ENCODE measurements around the gene CMC2. TPM values are rescaled to one million over a fixed set of nuclear protein-coding genes. Genes with fewer than 3 reads are reported as not detected.

The CMC2 gene
- 6.6 TPM for total RNA-seq

DNA sequence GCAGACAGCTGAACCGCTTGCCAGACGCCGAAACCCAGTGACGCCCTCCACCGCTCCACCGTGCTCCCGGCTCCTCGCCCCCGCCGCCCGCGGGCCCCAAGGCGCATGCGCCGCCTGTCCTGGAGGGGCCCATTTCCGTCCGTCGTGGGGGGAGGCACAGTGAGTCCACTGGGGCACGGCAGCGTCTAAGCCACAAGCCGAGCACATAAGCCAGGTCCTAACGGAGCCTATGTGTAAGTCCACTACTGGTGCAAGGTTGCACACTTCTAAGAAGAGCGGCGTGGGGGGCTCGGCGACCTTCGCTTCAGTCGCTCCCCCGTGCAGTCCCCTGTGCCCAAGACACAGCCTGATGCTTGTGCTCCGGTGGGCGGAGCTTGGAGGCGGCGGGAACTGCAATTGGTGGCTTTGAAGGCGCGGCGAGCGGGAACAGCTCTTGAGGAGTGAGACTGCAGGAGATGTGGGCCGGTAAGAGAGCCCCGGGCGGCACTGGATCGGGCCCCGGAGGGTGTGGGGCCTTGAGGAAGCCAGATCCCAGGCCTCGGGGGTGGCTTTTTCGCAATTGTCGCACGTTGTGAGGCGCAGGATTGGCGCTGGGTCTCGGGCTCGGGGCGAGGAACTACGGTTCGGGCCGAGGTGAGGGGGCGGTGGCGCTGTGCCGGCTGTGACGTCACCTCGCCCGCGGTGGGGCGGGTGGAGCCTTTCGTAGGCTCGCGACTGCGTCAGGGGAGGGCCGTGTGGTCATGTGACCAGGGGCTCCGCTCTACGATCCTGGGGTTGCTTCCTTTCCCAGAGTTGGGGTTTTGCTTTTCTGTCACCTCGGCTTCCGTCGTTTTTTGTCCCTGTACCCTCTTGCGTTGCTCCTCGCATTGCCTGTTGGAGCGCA is at the start of gene CMC2, which contains the start of gene CENPN:
Gene CMC2, minus strand, starts transcription at position 73 of the 883 bp plus-strand sequence. CDS start 9,491 bp downstream, outside the sequence.
Gene CENPN, plus strand, starts transcription at position 402 of the 883 bp plus-strand sequence. CDS start 4,726 bp downstream, outside the sequence.
- Histone ChIP-seq H3K9me3 (no peaks in the 10 kb centered on the region), H3K27me3 (no peaks in the 10 kb centered on the region), H3K4me1 (peaks cover 28% of the 10 kb centered on the region), H3K27ac (peak within 1 kb of the TSS; percentile 98), H3K36me3 (no peaks in the 10 kb centered on the region), H3K4me3 (peak within 1 kb of the TSS; percentile 81 to 97)
- TF ChIP-seq POLR2A (IDR thresholded peaks at IDR 0.05), result peak in 1 of 2 donors; percentile 88
- peak; percentile 88 to 98 for TF ChIP-seq POLR2AphosphoS5 (IDR thresholded peaks at IDR 0.05; ENCODE audit: insufficient read depth in 1 of 2, low read depth in 1 of 2)
- peak in 1 of 3 experiments; percentile 12 for TF ChIP-seq CTCF (IDR thresholded peaks at IDR 0.05)
- intact Hi-C loops (cut with DNase I), result no loop called here
- DNase-seq (ENCODE audit: extremely low spot score in 2 of 2), result peak; percentile 99

GRCh38 chr16:81053761-81054160 is 47.1 kb upstream of the CMC2 start:
- no peaks in the 10 kb centered on the region for H3K27me3 ChIP-seq
- no peaks in the 10 kb centered on the region for H3K9me3 ChIP-seq
- H3K36me3 ChIP-seq, result no peaks in the 10 kb centered on the region
- H3K4me1 ChIP-seq, result no peaks in the 10 kb centered on the region
- H3K27ac ChIP-seq, result no peak overlapping the region
- intact Hi-C loops (cut with DNase I), result no loop called here
- TF ChIP-seq CTCF (IDR thresholded peaks at IDR 0.05), result no peak
- TF ChIP-seq POLR2A (IDR thresholded peaks at IDR 0.05), result no peak
- TF ChIP-seq POLR2AphosphoS5 (IDR thresholded peaks at IDR 0.05; ENCODE audit: insufficient read depth in 1 of 2, low read depth in 1 of 2), result no peak
- DNase-seq (ENCODE audit: extremely low spot score in 2 of 2), result no peak
- no peak overlapping the region for H3K4me3 ChIP-seq

GRCh38 chr16:81042821-81043220 is 36.1 kb upstream of the CMC2 start:
- Histone ChIP-seq H3K9me3 (no peaks in the 10 kb centered on the region), H3K27me3 (no peaks in the 10 kb centered on the region), H3K4me1 (peaks cover 12% of the 10 kb centered on the region), H3K36me3 (peaks cover 0 to 50% of the 10 kb centered on the region in 2 donors), H3K4me3 (no peak overlapping the region), H3K27ac (no peak overlapping the region)
- no peak for TF ChIP-seq CTCF (IDR thresholded peaks at IDR 0.05)
- TF ChIP-seq POLR2A (IDR thresholded peaks at IDR 0.05), result no peak
- TF ChIP-seq POLR2AphosphoS5 (IDR thresholded peaks at IDR 0.05; ENCODE audit: insufficient read depth in 1 of 2, low read depth in 1 of 2), result no peak
- DNase-seq (ENCODE audit: extremely low spot score in 2 of 2), result no peak
- intact Hi-C loops (cut with DNase I), result no loop called here

DNA sequence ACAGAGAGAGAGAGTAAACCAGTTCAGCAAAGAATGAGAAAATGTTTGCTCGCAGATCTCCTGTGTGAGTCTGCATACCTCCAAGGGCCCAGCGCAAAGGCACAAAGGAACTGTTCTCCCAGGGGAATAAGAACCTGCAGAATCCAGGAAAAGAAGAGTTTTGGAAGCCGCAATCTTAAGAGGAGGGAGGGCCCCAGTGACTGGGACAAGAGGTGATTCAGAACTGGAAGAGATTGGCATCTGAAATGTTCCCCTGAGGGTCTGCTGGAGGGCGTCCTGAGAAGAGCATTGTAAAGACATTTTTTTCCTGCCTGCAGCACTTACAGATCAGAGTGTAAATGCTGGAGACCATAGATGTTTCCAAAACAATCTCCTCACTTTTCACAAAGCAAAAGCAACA is 35.0 kb upstream of the CMC2 start:
- no peak for DNase-seq (ENCODE audit: extremely low spot score in 2 of 2)
- intact Hi-C loops (cut with DNase I), result no loop called here
- H3K36me3 ChIP-seq, result peaks cover 0 to 50% of the 10 kb centered on the region in 2 donors
- H3K27me3 ChIP-seq, result no peaks in the 10 kb centered on the region
- no peaks in the 10 kb centered on the region for H3K9me3 ChIP-seq
- peaks cover 23% of the 10 kb centered on the region for H3K4me1 ChIP-seq
- H3K4me3 ChIP-seq, result no peak overlapping the region
- no peak overlapping the region for H3K27ac ChIP-seq
- TF ChIP-seq CTCF (IDR thresholded peaks at IDR 0.05) (no peak), POLR2A (IDR thresholded peaks at IDR 0.05) (no peak), POLR2AphosphoS5 (IDR thresholded peaks at IDR 0.05; ENCODE audit: insufficient read depth in 1 of 2, low read depth in 1 of 2) (no peak)

DNA sequence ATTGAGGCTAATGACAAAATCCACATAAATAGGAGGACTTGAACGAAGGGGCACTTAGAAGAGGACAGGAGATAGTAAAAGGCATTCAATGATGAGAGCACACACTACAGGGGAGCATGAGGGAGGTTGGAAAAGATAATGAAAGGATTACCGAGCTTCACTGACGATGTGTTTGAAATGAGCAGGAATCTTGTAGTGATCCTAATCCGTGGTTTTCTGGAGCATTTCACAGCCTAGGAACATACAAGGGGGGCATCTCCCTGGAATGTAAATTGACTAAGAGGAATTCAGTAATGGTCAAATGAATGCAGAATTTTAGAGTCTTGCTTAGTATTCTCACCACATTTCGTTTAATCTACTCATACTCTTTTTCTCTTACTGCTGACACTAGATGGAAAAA is 34.2 kb upstream of the CMC2 start:
- Histone ChIP-seq H3K27ac (no peak overlapping the region), H3K27me3 (no peaks in the 10 kb centered on the region), H3K36me3 (peaks cover 0 to 48% of the 10 kb centered on the region in 2 donors), H3K4me1 (peaks cover 27% of the 10 kb centered on the region), H3K9me3 (no peaks in the 10 kb centered on the region), H3K4me3 (no peak overlapping the region)
- no peak for DNase-seq (ENCODE audit: extremely low spot score in 2 of 2)
- no peak for TF ChIP-seq POLR2A (IDR thresholded peaks at IDR 0.05)
- intact Hi-C loops (cut with DNase I), result no loop called here

Data from vagina (tissue), 2 donors.